Naive thymus-derived CD8-positive, alpha-beta T cell (primary cell): ENCODE measurements around the gene ABCC9. TPM values are rescaled to one million over a fixed set of nuclear protein-coding genes. Genes with fewer than 3 reads are reported as not detected.
A peak's percentile ranks its signal among the peaks of the same experiment; 100 is the strongest.

Experiments used
- ATAC-seq, 2 donors: fragments of 150-1000 bp; cut with Tn5 transposase in 1 of 2; sonication (Bioruptor Pico), chemical (Tn5 transposase) in 1 of 2; 1 replicate in 1 of 2; 2 replicates in 1 of 2; pipeline ENCODE4 v1.10.0; 2021; ENCODE audit warnings: mild to moderate bottlenecking in 2 of 2, moderate library complexity in 2 of 2
- POLR2A ChIA-PET: fragments of 350-600 bp; sonication (Branson Sonifier 250); formaldehyde crosslinking; loops from one replicate; lab custom pipeline; 2021; ENCODE audit warnings: antibody characterized with exemption; lab: Charles Lee
- DNase-seq, 10 donors: peaks; one replicate each; pipeline versions ENCODE4 v3.0.0 to v3.0.0-alpha.2; 2020 to 2022
- H3K27ac Mint-ChIP-seq, 10 donors: one replicate each; pipeline ENCODE4 v1.8.0; 2020 to 2022; ENCODE audit warnings: mild to moderate bottlenecking in 10 of 10, mixed read lengths in 10 of 10, moderate library complexity in 4 of 10, inconsistent platforms in 1 of 10
- H3K27me3 Mint-ChIP-seq, 5 donors: one replicate each; pipeline ENCODE4 v1.8.0; 2021 to 2022; ENCODE audit warnings: mixed read lengths in 5 of 5
- H3K36me3 Mint-ChIP-seq, 3 donors: one replicate each; pipeline ENCODE4 v1.8.0; 2020 to 2022; ENCODE audit warnings: mixed read lengths in 3 of 3, mild to moderate bottlenecking in 2 of 3, inconsistent platforms in 1 of 3
- H3K4me1 Mint-ChIP-seq, 4 donors: one replicate each; pipeline ENCODE4 v1.8.0; 2021 to 2022; ENCODE audit warnings: mixed read lengths in 4 of 4
- H3K4me3 Mint-ChIP-seq, 10 donors: one replicate each; pipeline ENCODE4 v1.8.0; 2020 to 2022; ENCODE audit warnings: mild to moderate bottlenecking in 10 of 10, mixed read lengths in 10 of 10, moderate library complexity in 6 of 10, inconsistent platforms in 1 of 10
- H3K9me3 Mint-ChIP-seq, 9 donors: one replicate each; pipeline ENCODE4 v1.8.0; 2020 to 2022; ENCODE audit warnings: mixed read lengths in 9 of 9, mild to moderate bottlenecking in 3 of 9, inconsistent platforms in 1 of 9, moderate library complexity in 1 of 9
- polyA plus RNA-seq, 3 donors: library from polyadenylated mRNA; unstranded; fragments of 300-500 nt; fragmentation: Illumina TruSeq; gene quantifications; one replicate each; pipeline ENCODE4 v1.2.3, GENCODE V29; 2021
- total RNA-seq, 8 experiments: library from RNA in 2 of 8; stranded (reverse) in 2 of 8; gene quantifications; one replicate each; pipeline ENCODE4 v1.2.3 and lab custom pipeline; 2021 to 2026

ABCC9 gene
- not detected for total RNA-seq
- not detected for polyA plus RNA-seq
- total RNA-seq (lab: John Stamatoyannopoulos, UW): 0 to 0.13 (median 0.04) reads per million in 6 experiments

- peaks cover 8 to 28% (median 10%) of the 10 kb centered on the region in 9 donors for H3K9me3 Mint-ChIP-seq
- POLR2A ChIA-PET: no interaction called here
- peaks cover 56 to 93% (median 60%) of the 10 kb centered on the region in 5 donors for H3K27me3 Mint-ChIP-seq
- peaks cover 0 to 31% (median 10%) of the 10 kb centered on the region in 3 donors for H3K36me3 Mint-ChIP-seq
- H3K4me3 Mint-ChIP-seq: peak within 1 kb of the TSS; percentile 51 to 82 (median 65)
- ATAC-seq (peak; percentile 59 to 67), DNase-seq (peak in 2 of 10 donors; percentile 7)
- H3K4me1 Mint-ChIP-seq: peaks cover 9 to 19% (median 16%) of the 10 kb centered on the region in 4 donors
- no peak within 1 kb of the TSS for H3K27ac Mint-ChIP-seq
Observed at GRCh38 chr12:21940549-21941505, at the start of gene ABCC9. ABCC9 (minus strand) TSS chr12:21941426; CDS start chr12:21936674, 4,752 bp downstream.

GRCh38 chr12:21989819-21990412 is 48.7 kb upstream of the ABCC9 start:
- no peaks in the 10 kb centered on the region for H3K9me3 Mint-ChIP-seq
- H3K27me3 Mint-ChIP-seq: peaks cover 8 to 21% (median 12%) of the 10 kb centered on the region in 5 donors
- ATAC-seq (no peak), DNase-seq (peak in 1 of 10 donors; percentile 2)
- no peak overlapping the region for H3K27ac Mint-ChIP-seq
- no peak overlapping the region for H3K4me3 Mint-ChIP-seq
- POLR2A ChIA-PET: no interaction called here
- H3K36me3 Mint-ChIP-seq: no peaks in the 10 kb centered on the region
- peaks cover 5 to 8% (median 6%) of the 10 kb centered on the region in 4 donors for H3K4me1 Mint-ChIP-seq

GRCh38 chr12:21988619-21989018 is 47.4 kb upstream of the ABCC9 start:
- Mint-ChIP-seq H3K4me1 (peaks cover 5 to 8% (median 6%) of the 10 kb centered on the region in 4 donors), H3K27me3 (peaks cover 8 to 21% (median 13%) of the 10 kb centered on the region in 5 donors), H3K36me3 (no peaks in the 10 kb centered on the region), H3K9me3 (no peaks in the 10 kb centered on the region), H3K27ac (no peak overlapping the region), H3K4me3 (no peak overlapping the region)
- POLR2A ChIA-PET: interaction anchor here (0.6 kb wide), 1 partner anchor 59 kb away, joined by 3 read pairs; no protein-coding TSS in a partner anchor
- DNase-seq (no peak), ATAC-seq (no peak)

GRCh38 chr12:21987755-21988154 is 46.5 kb upstream of the ABCC9 start:
- Mint-ChIP-seq H3K9me3 (no peaks in the 10 kb centered on the region), H3K27me3 (peaks cover 8 to 21% (median 13%) of the 10 kb centered on the region in 5 donors), H3K4me1 (peaks cover 1 to 3% (median 2%) of the 10 kb centered on the region in 4 donors), H3K4me3 (no peak overlapping the region), H3K27ac (no peak overlapping the region), H3K36me3 (no peaks in the 10 kb centered on the region)
- POLR2A ChIA-PET: no interaction called here
- DNase-seq (no peak), ATAC-seq (no peak)

- no peaks in the 10 kb centered on the region for H3K9me3 Mint-ChIP-seq
- no peak overlapping the region for H3K27ac Mint-ChIP-seq
- POLR2A ChIA-PET: no interaction called here
- no peak overlapping the region for H3K4me3 Mint-ChIP-seq
- H3K4me1 Mint-ChIP-seq: no peaks in the 10 kb centered on the region
- no peaks in the 10 kb centered on the region for H3K36me3 Mint-ChIP-seq
- DNase-seq (no peak), ATAC-seq (no peak)
- H3K27me3 Mint-ChIP-seq: peaks cover 15 to 25% (median 19%) of the 10 kb centered on the region in 5 donors
Observed at GRCh38 chr12:21985155-21985554, 43.9 kb upstream of the ABCC9 start.

GRCh38 chr12:21984375-21984774 is 43.1 kb upstream of the ABCC9 start:
- no peaks in the 10 kb centered on the region for H3K9me3 Mint-ChIP-seq
- no peaks in the 10 kb centered on the region for H3K36me3 Mint-ChIP-seq
- H3K27me3 Mint-ChIP-seq: peaks cover 19 to 27% (median 21%) of the 10 kb centered on the region in 5 donors
- H3K4me3 Mint-ChIP-seq: no peak overlapping the region
- H3K4me1 Mint-ChIP-seq: peaks cover 0 to under 1% (median 0%) of the 10 kb centered on the region in 4 donors
- no peak overlapping the region for H3K27ac Mint-ChIP-seq
- ATAC-seq (no peak), DNase-seq (no peak)
- POLR2A ChIA-PET: no interaction called here

- H3K9me3 Mint-ChIP-seq: no peaks in the 10 kb centered on the region
- POLR2A ChIA-PET: no interaction called here
- ATAC-seq: no peak
- peaks cover 0 to 2% (median 0%) of the 10 kb centered on the region in 4 donors for H3K4me1 Mint-ChIP-seq
- peaks cover 17 to 27% (median 21%) of the 10 kb centered on the region in 5 donors for H3K27me3 Mint-ChIP-seq
- H3K36me3 Mint-ChIP-seq: no peaks in the 10 kb centered on the region
- no peak overlapping the region for H3K4me3 Mint-ChIP-seq
- DNase-seq: no peak
- H3K27ac Mint-ChIP-seq: no peak overlapping the region
Observed at GRCh38 chr12:21983095-21983494, 41.9 kb upstream of the ABCC9 start.

- Mint-ChIP-seq H3K27ac (no peak overlapping the region), H3K27me3 (peaks cover 9 to 14% (median 11%) of the 10 kb centered on the region in 5 donors), H3K4me1 (peaks cover 0 to 2% (median 0%) of the 10 kb centered on the region in 4 donors), H3K9me3 (no peaks in the 10 kb centered on the region), H3K4me3 (no peak overlapping the region), H3K36me3 (no peaks in the 10 kb centered on the region)
- DNase-seq (no peak), ATAC-seq (no peak)
- POLR2A ChIA-PET: no interaction called here
Observed at GRCh38 chr12:21980544-21980943, 39.3 kb upstream of the ABCC9 start.

GRCh38 chr12:21975293-21975692 is 34.1 kb upstream of the ABCC9 start:
- Mint-ChIP-seq H3K4me1 (peaks cover 0 to 2% (median 0%) of the 10 kb centered on the region in 4 donors), H3K9me3 (peaks cover 0 to 3% (median 0%) of the 10 kb centered on the region in 9 donors), H3K27me3 (peaks cover 3 to 17% (median 5%) of the 10 kb centered on the region in 5 donors), H3K4me3 (no peak overlapping the region), H3K36me3 (no peaks in the 10 kb centered on the region), H3K27ac (no peak overlapping the region)
- DNase-seq: no peak
- no peak for ATAC-seq
- POLR2A ChIA-PET: no interaction called here

GRCh38 chr12:21973221-21973620 is 32.0 kb upstream of the ABCC9 start:
- Mint-ChIP-seq H3K4me3 (no peak overlapping the region), H3K27me3 (peaks cover 0 to 13% (median 3%) of the 10 kb centered on the region in 5 donors), H3K36me3 (no peaks in the 10 kb centered on the region), H3K27ac (no peak overlapping the region), H3K9me3 (peaks cover 0 to 7% (median 0%) of the 10 kb centered on the region in 9 donors), H3K4me1 (no peaks in the 10 kb centered on the region)
- DNase-seq: no peak
- POLR2A ChIA-PET: no interaction called here
- no peak for ATAC-seq

GRCh38 chr12:21972055-21972454 is 30.8 kb upstream of the ABCC9 start:
- no peak overlapping the region for H3K27ac Mint-ChIP-seq
- peaks cover 0 to 13% (median 3%) of the 10 kb centered on the region in 5 donors for H3K27me3 Mint-ChIP-seq
- H3K36me3 Mint-ChIP-seq: no peaks in the 10 kb centered on the region
- no peak for DNase-seq
- H3K4me1 Mint-ChIP-seq: no peaks in the 10 kb centered on the region
- no peak for ATAC-seq
- POLR2A ChIA-PET: no interaction called here
- H3K9me3 Mint-ChIP-seq: peaks cover 0 to 7% (median 0%) of the 10 kb centered on the region in 9 donors
- H3K4me3 Mint-ChIP-seq: no peak overlapping the region

GRCh38 chr12:21971344-21971743 is 30.1 kb upstream of the ABCC9 start:
- no peak for ATAC-seq

More at GRCh38 chr12:21971344-21971743, 30.1 kb upstream of the ABCC9 start:
- no peak overlapping the region for H3K4me3 Mint-ChIP-seq
- H3K27me3 Mint-ChIP-seq: peaks cover 0 to 13% (median 3%) of the 10 kb centered on the region in 5 donors
- POLR2A ChIA-PET: no interaction called here
- H3K4me1 Mint-ChIP-seq: no peaks in the 10 kb centered on the region
- no peaks in the 10 kb centered on the region for H3K36me3 Mint-ChIP-seq
- H3K9me3 Mint-ChIP-seq: peaks cover 0 to 7% (median 0%) of the 10 kb centered on the region in 9 donors
- H3K27ac Mint-ChIP-seq: no peak overlapping the region
- no peak for DNase-seq
